Subcutaneous adipose tissue (tissue), 4 donors: ENCODE data around the gene STAT2. TPM values are rescaled to one million over a fixed set of nuclear protein-coding genes. Genes with fewer than 3 reads are reported as not detected.

Experiments
- CTCF ChIP-seq: fragments of 450-650 bp; IDR thresholded peaks from one replicate; pipeline ENCODE4 v1.5.1; 2016; ENCODE audit warnings: low read depth, mild to moderate bottlenecking, control low read depth, antibody characterized with exemption, moderate library complexity
- total RNA-seq, 4 donors: library from RNA; depleted of rRNA; stranded (reverse); fragments of >200 nt; gene quantifications; one replicate each; pipeline ENCODE4 v1.1.0, GENCODE V29; 2016

STAT2 gene
- 100 to 1,000 TPM in 3 of 4 donors, 10 to 100 TPM in 1; 86.7 to 274 (median 213) TPM for total RNA-seq

GRCh38 chr12:56359851-56360767, at the start of gene STAT2:
Gene STAT2, minus strand, starts transcription at chr12:56360107. Its CDS starts 3,536 bp downstream, at chr12:56356571.
- no peak for TF ChIP-seq CTCF

DNA sequence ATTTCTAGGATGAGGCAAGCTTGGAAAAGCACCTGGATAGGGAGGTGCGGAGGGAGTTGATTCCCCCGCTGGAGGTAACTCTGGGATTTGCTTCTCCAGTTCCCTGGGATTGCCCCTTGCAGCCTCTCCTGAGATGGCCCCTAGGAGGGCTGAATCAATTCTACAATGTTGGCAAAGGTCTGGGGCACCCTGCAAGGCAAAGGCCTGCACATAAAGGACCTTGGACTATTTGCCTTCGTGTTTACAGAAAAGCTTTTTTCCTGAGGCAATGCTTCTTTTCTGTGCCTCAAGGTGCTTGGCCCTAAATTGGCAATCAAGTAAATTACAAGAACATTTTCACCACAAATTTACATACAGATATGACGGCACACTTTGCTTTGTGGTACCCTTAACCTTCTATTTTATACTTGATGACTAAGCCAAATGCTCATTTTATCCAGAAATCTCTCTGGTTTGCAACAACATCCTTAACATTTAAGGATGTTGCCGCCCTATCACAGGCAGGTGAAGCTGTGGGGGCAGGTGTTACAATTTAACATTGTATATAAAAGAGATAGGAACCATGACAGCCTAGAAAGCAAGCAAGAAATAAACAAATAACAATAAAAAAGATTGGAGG, 49.0 kb upstream of the STAT2 start:
- no peak for TF ChIP-seq CTCF

DNA sequence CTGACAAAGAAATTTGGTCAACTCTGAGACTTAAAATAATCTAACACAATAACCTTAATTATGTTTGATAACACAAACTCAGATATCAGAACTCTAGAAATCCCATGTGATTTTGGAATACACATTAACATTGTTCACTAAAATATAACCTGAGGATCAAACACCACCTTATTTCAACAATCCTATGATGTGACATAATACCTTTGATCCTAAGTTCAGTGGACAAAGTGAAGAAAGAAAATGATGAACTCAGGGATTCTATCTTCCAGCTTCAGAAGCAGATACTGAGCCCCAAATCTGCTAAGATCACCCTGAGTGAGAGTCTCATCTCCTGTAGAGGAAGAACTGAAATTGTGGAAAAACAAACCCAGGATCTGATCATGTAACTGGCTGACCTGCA, 38.4 kb upstream of the STAT2 start:
- no peak for TF ChIP-seq CTCF

GRCh38 chr12:56392331-56392730, 32.4 kb upstream of the STAT2 start:
- TF ChIP-seq CTCF: no peak

GRCh38 chr12:56391721-56392120, 31.8 kb upstream of the STAT2 start:
- TF ChIP-seq CTCF: no peak

DNA sequence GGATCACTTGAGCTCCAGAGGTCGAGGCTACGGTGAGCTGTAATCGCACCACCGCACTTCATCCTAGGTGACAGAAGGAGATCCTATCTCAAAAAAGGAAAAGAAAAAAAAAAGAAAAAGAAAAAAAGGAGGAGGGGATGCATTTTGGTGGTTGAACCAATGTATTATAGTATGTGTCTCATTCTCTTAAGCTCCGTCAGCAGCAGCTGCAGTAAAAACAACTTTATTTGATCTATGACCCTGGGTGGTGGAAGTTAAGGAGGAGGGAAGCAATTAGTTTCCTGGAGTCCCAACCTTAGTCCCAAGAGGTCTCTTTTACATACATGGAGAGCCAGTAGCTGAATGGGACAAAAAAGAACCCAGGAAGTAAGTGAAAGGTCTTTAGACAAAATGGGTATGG, 29.5 kb upstream of the STAT2 start:
- TF ChIP-seq CTCF: no peak

DNA sequence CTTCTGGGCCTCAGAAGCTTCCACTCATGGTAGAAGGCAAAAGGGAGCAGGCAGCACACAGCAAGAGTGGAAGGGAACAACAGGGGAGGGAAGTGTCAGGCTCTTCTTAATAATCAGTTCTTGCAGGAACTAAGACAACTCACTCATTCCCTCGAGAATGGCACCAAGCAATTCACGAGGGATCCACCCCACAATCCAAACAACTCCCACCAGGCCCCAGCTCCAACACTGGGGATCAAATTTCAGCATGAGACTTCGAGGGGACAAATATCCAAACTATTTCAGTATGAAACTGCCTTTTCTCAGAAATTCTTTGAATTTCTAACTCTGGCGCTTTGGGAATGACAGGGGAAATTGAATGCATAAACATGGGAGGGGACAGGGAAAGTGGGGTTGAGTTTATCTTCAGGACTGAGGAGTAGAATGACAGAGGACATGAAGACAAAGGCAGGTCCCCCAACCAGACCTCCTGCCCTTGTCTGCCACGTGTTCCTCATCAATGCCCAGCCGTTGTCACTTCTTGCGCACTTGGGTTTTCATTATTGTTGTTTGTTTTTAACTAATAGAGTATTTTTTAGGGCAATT, 27.3 kb upstream of the STAT2 start:
- no peak for TF ChIP-seq CTCF
